Naive B cell (primary cell): ENCODE results near the gene ARHGEF12. TPM values are rescaled to one million over a fixed set of nuclear protein-coding genes. Genes with fewer than 3 reads are reported as not detected.

Experiments used
- ATAC-seq, 2 donors: fragments of 150-1000 bp; cut with Tn5 transposase; 2 replicates each; pipeline ENCODE4 v1.10.0; 2021; ENCODE audit warnings: low read depth in 2 of 2, mild to moderate bottlenecking in 2 of 2, moderate library complexity in 2 of 2
- DNase-seq: peaks from one replicate; pipeline ENCODE4 v3.0.0; 2022
- H3K27ac Mint-ChIP-seq, 6 donors: one replicate each; pipeline ENCODE4 v1.8.0; 2020 to 2022; ENCODE audit warnings: mild to moderate bottlenecking in 6 of 6, mixed read lengths in 6 of 6, moderate library complexity in 5 of 6, inconsistent platforms in 2 of 6
- H3K27me3 Mint-ChIP-seq, 3 donors: one replicate each; pipeline ENCODE4 v1.8.0; 2021 to 2022; ENCODE audit warnings: mixed read lengths in 3 of 3, mild to moderate bottlenecking in 1 of 3
- H3K36me3 Mint-ChIP-seq, 2 donors: one replicate each; pipeline ENCODE4 v1.8.0; 2020 to 2022; ENCODE audit warnings: mixed read lengths in 2 of 2, inconsistent platforms in 1 of 2, mild to moderate bottlenecking in 1 of 2
- H3K4me1 Mint-ChIP-seq, 3 donors: one replicate each; pipeline ENCODE4 v1.8.0; 2020 to 2022; ENCODE audit warnings: mixed read lengths in 3 of 3, inconsistent platforms in 1 of 3, mild to moderate bottlenecking in 1 of 3, moderate library complexity in 1 of 3
- H3K4me3 Mint-ChIP-seq, 8 donors: one replicate each; pipeline ENCODE4 v1.8.0; 2020 to 2022; ENCODE audit warnings: mild to moderate bottlenecking in 8 of 8, mixed read lengths in 8 of 8, moderate library complexity in 8 of 8, inconsistent platforms in 2 of 8
- H3K9me3 Mint-ChIP-seq, 7 donors: one replicate each; pipeline ENCODE4 v1.8.0; 2020 to 2022; ENCODE audit warnings: mixed read lengths in 7 of 7, mild to moderate bottlenecking in 5 of 7, inconsistent platforms in 2 of 7, moderate library complexity in 1 of 7
- polyA plus RNA-seq, 6 donors: library from polyadenylated mRNA; unstranded; fragments of 300-500 nt; fragmentation: Illumina TruSeq; gene quantifications; one replicate each; pipeline ENCODE4 v1.2.3, GENCODE V29; 2021; ENCODE audit warnings: low read depth in 6 of 6

ARHGEF12 gene
- polyA plus RNA-seq, 6 donors from 2014 or later: 2.3 to 4.3 (median 3.6) TPM; not detected in 1

GRCh38 chr11:120519474-120519873 lies 183.3 kb downstream of the ARHGEF12 start:
- Mint-ChIP-seq H3K36me3 (no peaks in the 10 kb centered on the region), H3K4me3 (no peak overlapping the region), H3K27me3 (peaks cover 46 to 64% (median 62%) of the 10 kb centered on the region in 3 donors), H3K4me1 (peaks cover 0 to 6% (median 3%) of the 10 kb centered on the region in 3 donors), H3K27ac (no peak overlapping the region), H3K9me3 (peaks cover 0 to 2% (median 0%) of the 10 kb centered on the region in 7 donors)
- DNase-seq: no peak
- no peak for ATAC-seq

DNA sequence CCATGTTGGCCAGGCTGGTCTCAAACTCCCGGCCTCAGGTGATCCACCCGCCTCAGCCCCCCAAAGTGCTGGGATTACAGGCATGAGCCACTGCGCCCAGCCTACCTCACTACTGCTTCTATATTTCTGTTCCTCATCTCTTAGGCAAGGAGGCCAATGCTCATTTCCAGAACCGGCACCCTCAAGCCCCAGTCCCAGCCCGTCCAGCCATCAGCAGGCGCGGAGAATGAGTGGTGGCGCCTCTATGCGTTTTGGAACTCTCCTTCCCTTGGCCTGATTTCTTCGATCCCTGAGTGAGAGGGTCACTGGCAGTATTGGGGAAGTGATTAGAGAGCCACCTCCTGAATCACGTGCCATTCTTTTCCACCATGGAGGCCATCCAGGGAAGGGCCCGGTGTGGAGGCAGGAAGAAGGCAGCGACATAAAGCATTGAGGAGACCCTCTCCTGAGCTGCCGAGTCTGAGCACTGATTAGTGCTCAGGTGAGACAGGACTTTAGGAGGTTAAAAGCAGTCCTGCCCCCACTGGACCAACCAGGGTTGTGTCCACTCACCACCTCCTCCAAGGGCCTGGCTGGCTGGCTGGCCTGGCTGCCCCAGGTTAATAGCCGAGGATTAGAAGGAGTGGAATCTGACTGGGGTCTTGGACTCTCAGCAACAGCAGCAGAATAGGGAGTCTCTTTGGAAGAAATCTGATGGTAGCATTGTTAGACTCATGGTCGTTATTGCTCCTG lies 184.0 kb downstream of the ARHGEF12 start:
- Mint-ChIP-seq H3K27me3 (peaks cover 45 to 64% (median 59%) of the 10 kb centered on the region in 3 donors), H3K4me1 (peaks cover 0 to 6% (median 3%) of the 10 kb centered on the region in 3 donors), H3K36me3 (no peaks in the 10 kb centered on the region), H3K4me3 (no peak overlapping the region), H3K27ac (no peak overlapping the region), H3K9me3 (peaks cover 0 to 2% (median 0%) of the 10 kb centered on the region in 7 donors)
- ATAC-seq (no peak), DNase-seq (no peak)

GRCh38 chr11:120521176-120521575 lies 185.0 kb downstream of the ARHGEF12 start:
- Mint-ChIP-seq H3K27ac (no peak overlapping the region), H3K36me3 (no peaks in the 10 kb centered on the region), H3K4me3 (no peak overlapping the region), H3K27me3 (peaks cover 36 to 61% (median 55%) of the 10 kb centered on the region in 3 donors), H3K4me1 (peaks cover 0 to 4% (median 3%) of the 10 kb centered on the region in 3 donors), H3K9me3 (peaks cover 0 to 2% (median 0%) of the 10 kb centered on the region in 7 donors)
- DNase-seq (no peak), ATAC-seq (no peak)

- peaks cover 31 to 53% (median 48%) of the 10 kb centered on the region in 3 donors for H3K27me3 Mint-ChIP-seq
- peak overlapping the region in 1 of 6 donors; percentile 18 for H3K27ac Mint-ChIP-seq
- no peaks in the 10 kb centered on the region for H3K36me3 Mint-ChIP-seq
Observed at GRCh38 chr11:120522021-120522420, 185.8 kb downstream of the ARHGEF12 start.

GRCh38 chr11:120522736-120523135 lies 186.5 kb downstream of the ARHGEF12 start:
- no peaks in the 10 kb centered on the region for H3K4me1 Mint-ChIP-seq
- H3K27ac Mint-ChIP-seq: peak overlapping the region in 3 of 6 donors; percentile 15 to 61 (median 25)
- ATAC-seq (no peak), DNase-seq (no peak)
- no peaks in the 10 kb centered on the region for H3K36me3 Mint-ChIP-seq
- peaks cover 23 to 45% (median 41%) of the 10 kb centered on the region in 3 donors for H3K27me3 Mint-ChIP-seq
- peaks cover 0 to 2% (median 0%) of the 10 kb centered on the region in 7 donors for H3K9me3 Mint-ChIP-seq
- peak overlapping the region in 4 of 8 donors; percentile 9 to 32 (median 22) for H3K4me3 Mint-ChIP-seq

More at GRCh38 chr11:120522021-120522420, 185.8 kb downstream of the ARHGEF12 start:
- H3K9me3 Mint-ChIP-seq: peaks cover 0 to 2% (median 0%) of the 10 kb centered on the region in 7 donors
- H3K4me1 Mint-ChIP-seq: no peaks in the 10 kb centered on the region
- no peak for DNase-seq
- no peak for ATAC-seq
- no peak overlapping the region for H3K4me3 Mint-ChIP-seq

DNA sequence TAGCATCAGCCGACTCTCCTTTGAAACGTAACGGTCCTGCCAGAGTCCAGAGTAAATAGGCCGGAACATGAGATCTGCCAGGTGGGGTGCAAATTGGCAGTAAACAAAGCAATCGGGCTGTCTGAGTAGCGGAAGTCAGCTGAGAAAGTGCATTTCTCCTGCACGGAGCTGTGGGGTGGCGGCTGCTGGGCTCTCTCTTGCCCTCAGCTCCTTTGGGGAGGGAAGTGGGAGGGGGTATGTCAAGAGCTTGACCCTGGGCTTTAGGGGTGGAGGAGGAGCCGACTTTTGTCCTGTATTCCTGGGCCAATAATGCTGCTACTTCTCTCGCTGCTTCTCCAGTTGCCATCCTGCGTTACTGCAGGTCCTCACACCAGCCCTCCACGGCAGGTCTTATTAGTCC lies 187.0 kb downstream of the ARHGEF12 start:
- Mint-ChIP-seq H3K9me3 (peaks cover 0 to 2% (median 0%) of the 10 kb centered on the region in 7 donors), H3K4me3 (peak overlapping the region in 3 of 8 donors; percentile 20 to 58 (median 32)), H3K27ac (peak overlapping the region in 1 of 6 donors; percentile 15), H3K27me3 (peaks cover 19 to 42% (median 37%) of the 10 kb centered on the region in 3 donors), H3K4me1 (no peaks in the 10 kb centered on the region), H3K36me3 (no peaks in the 10 kb centered on the region)
- ATAC-seq (no peak), DNase-seq (no peak)

DNA sequence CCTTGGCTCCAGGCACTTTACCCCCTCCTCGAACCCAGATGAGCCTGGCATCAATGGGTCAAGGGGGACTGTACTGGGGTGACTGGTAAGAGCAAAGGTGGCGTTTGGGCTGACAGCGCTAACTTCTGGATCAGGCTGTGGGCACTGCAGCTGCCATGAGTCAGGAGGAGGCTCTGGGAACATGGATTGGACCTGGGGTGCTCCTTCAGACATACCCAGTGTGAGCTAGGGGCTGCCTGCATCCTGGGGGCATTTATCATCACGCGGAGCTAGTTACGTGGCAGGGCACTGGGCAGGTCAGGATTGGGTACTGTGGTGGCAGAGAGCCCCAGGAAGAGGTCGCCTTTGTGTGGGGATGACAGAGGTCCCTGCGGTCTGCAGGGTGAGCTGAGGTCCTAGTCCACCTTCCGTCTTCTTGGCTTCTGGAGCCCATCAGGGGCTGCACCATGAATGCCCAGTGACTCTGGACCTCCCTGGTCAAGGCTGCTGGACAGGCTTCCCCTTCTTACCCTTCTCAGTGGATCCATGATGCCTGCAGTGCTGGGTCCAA lies 188.4 kb downstream of the ARHGEF12 start:
- no peak for ATAC-seq
- H3K36me3 Mint-ChIP-seq: no peaks in the 10 kb centered on the region
- H3K4me3 Mint-ChIP-seq: peak overlapping the region in 1 of 8 donors; percentile 41
- no peaks in the 10 kb centered on the region for H3K4me1 Mint-ChIP-seq
- peaks cover 0 to 5% (median 4%) of the 10 kb centered on the region in 7 donors for H3K9me3 Mint-ChIP-seq
- no peak overlapping the region for H3K27ac Mint-ChIP-seq
- H3K27me3 Mint-ChIP-seq: peaks cover 30 to 53% (median 48%) of the 10 kb centered on the region in 3 donors
- DNase-seq: no peak

- H3K4me1 Mint-ChIP-seq: no peaks in the 10 kb centered on the region
- peaks cover 28 to 53% (median 46%) of the 10 kb centered on the region in 3 donors for H3K27me3 Mint-ChIP-seq
- no peak overlapping the region for H3K27ac Mint-ChIP-seq
- H3K9me3 Mint-ChIP-seq: peaks cover 0 to 5% (median 4%) of the 10 kb centered on the region in 7 donors
- DNase-seq (no peak), ATAC-seq (no peak)
- H3K36me3 Mint-ChIP-seq: no peaks in the 10 kb centered on the region
- no peak overlapping the region for H3K4me3 Mint-ChIP-seq
Observed at GRCh38 chr11:120525261-120526171, 189.3 kb downstream of the ARHGEF12 start.

DNA sequence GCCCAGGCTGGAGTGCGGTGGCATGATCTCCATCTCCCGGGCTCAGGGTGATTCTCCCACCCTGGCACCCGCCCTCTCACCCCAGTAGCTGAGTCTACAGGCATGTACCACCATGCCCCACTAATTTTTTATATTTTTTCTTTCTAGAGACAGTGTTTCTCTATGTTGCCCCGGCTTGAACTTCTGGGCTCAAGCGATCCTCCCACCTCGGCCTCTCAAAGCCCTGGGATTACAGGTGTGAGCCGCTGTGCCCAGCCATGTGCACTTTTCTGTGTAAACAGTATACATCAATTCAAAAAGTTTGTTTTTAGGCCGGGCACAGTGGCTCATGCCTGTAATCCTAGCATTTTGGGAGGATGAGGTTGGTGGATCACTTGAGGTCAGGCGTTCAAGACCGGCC lies 190.0 kb downstream of the ARHGEF12 start:
- Mint-ChIP-seq H3K36me3 (no peaks in the 10 kb centered on the region), H3K27ac (no peak overlapping the region), H3K4me1 (no peaks in the 10 kb centered on the region), H3K9me3 (peaks cover 0 to 5% (median 4%) of the 10 kb centered on the region in 7 donors), H3K27me3 (peaks cover 28 to 53% (median 46%) of the 10 kb centered on the region in 3 donors), H3K4me3 (no peak overlapping the region)
- DNase-seq: no peak
- no peak for ATAC-seq

DNA sequence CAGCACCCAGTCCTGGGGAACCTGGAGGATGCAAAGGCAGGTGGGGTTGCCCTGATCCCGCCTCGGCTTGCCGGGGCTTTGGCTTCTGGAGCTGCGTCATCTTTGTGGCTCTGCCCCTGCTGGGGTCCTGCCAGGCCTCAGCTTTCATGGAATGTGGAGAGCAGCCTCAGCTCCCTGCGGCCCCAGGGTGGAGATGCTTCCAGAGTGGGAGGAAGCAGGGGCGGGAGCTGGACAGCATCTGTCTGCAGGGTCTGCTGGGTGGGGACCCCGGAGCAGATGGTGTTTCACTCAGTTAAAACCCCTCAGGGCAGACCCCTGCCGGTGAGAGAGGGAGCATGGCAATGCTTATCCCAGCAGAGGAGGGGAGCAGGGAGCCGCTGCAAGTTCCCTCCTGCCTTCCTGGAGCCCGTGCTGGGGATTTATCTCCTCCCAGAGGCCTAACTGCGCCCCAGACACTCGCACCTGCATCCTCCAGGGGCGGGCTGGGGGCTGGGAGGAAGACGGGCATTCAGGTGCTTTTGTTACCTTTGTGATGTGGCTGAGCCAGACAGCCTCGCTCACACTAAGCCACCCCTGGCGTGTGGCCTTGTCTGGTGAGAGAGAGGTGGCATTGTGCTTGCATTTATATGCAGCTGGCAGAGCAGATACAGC lies 191.0 kb downstream of the ARHGEF12 start:
- Mint-ChIP-seq H3K27ac (no peak overlapping the region), H3K9me3 (peaks cover 0 to 5% (median 4%) of the 10 kb centered on the region in 7 donors), H3K4me1 (no peaks in the 10 kb centered on the region), H3K4me3 (no peak overlapping the region), H3K27me3 (peaks cover 29 to 47% (median 40%) of the 10 kb centered on the region in 3 donors), H3K36me3 (no peaks in the 10 kb centered on the region)
- ATAC-seq (no peak), DNase-seq (no peak)

- Mint-ChIP-seq H3K27ac (no peak overlapping the region), H3K9me3 (peaks cover 0 to 5% (median 3%) of the 10 kb centered on the region in 7 donors), H3K27me3 (peaks cover 28 to 56% (median 41%) of the 10 kb centered on the region in 3 donors), H3K4me1 (no peaks in the 10 kb centered on the region), H3K36me3 (no peaks in the 10 kb centered on the region), H3K4me3 (no peak overlapping the region)
- no peak for DNase-seq
- ATAC-seq: no peak
Observed at GRCh38 chr11:120528749-120529148, 192.5 kb downstream of the ARHGEF12 start.

DNA sequence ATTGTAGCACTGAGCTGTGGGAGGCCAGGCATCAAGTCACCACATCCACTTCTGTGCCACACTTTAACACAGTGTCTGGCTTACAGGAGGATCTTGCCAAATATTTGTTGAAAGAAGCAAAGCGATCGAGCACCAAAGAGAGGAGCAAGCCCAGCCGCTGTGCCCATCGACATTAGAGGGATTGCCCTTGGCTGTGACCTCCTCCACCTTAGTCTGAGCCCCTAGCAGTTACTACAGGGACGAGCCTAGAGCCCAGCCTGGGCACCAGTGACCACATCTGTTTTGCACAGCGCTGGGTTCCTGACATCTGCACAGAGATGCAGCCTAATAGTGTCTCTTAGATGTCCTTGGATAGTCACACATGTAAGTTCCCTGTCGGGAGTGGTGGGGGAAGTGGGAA lies 193.0 kb downstream of the ARHGEF12 start:
- peaks cover 28 to 57% (median 40%) of the 10 kb centered on the region in 3 donors for H3K27me3 Mint-ChIP-seq
- H3K9me3 Mint-ChIP-seq: peaks cover 0 to 5% (median 3%) of the 10 kb centered on the region in 7 donors

More for the DNA sequence above, 193.0 kb downstream of the ARHGEF12 start:
- no peak for DNase-seq
- ATAC-seq: no peak
- Mint-ChIP-seq H3K36me3 (no peaks in the 10 kb centered on the region), H3K4me1 (no peaks in the 10 kb centered on the region), H3K4me3 (no peak overlapping the region), H3K27ac (peak overlapping the region in 1 of 6 donors; percentile 84)
